ENCODE data around the gene SLC16A12.

Gene SLC16A12

GRCh38 chr10:89503652-89504370 is 31.6 kb downstream of the SLC16A12 start:
- Mint-ChIP-seq H3K9me3 (no peaks in the 10 kb centered on the region), H3K4me3 (peak overlapping the region in 1 of 2 donors; percentile 11), H3K27ac (peak overlapping the region; percentile 29 to 49), H3K27me3 (peaks cover 21% of the 10 kb centered on the region), H3K4me1 (peaks cover 12% of the 10 kb centered on the region)
- DNase-seq (no peak), ATAC-seq (no peak)

- no peaks in the 10 kb centered on the region for H3K9me3 Mint-ChIP-seq
- H3K27ac Mint-ChIP-seq, result no peak overlapping the region
- DNase-seq, result no peak
- ATAC-seq, result no peak
- H3K4me3 Mint-ChIP-seq, result peak overlapping the region in 1 of 2 donors; percentile 11
- peaks cover 21% of the 10 kb centered on the region for H3K27me3 Mint-ChIP-seq
- H3K4me1 Mint-ChIP-seq, result peaks cover 12% of the 10 kb centered on the region
Observed at GRCh38 chr10:89503151-89503550, 32.2 kb downstream of the SLC16A12 start.

- H3K27ac Mint-ChIP-seq, result no peak overlapping the region
- peaks cover 12% of the 10 kb centered on the region for H3K4me1 Mint-ChIP-seq
- H3K9me3 Mint-ChIP-seq, result no peaks in the 10 kb centered on the region
- DNase-seq (no peak), ATAC-seq (no peak)
- no peak overlapping the region for H3K4me3 Mint-ChIP-seq
- peaks cover 21% of the 10 kb centered on the region for H3K27me3 Mint-ChIP-seq
Observed at GRCh38 chr10:89502549-89502948, 32.8 kb downstream of the SLC16A12 start.

- Mint-ChIP-seq H3K4me3 (no peak overlapping the region), H3K4me1 (no peaks in the 10 kb centered on the region), H3K9me3 (no peaks in the 10 kb centered on the region), H3K27me3 (peaks cover 17% of the 10 kb centered on the region), H3K27ac (no peak overlapping the region)
- no peak for ATAC-seq
- no peak for DNase-seq
Observed at GRCh38 chr10:89494575-89494974, 40.8 kb downstream of the SLC16A12 start.

GRCh38 chr10:89494068-89494467 is 41.3 kb downstream of the SLC16A12 start:
- DNase-seq, result no peak
- H3K4me1 Mint-ChIP-seq, result no peaks in the 10 kb centered on the region
- H3K27ac Mint-ChIP-seq, result no peak overlapping the region
- H3K27me3 Mint-ChIP-seq, result peaks cover 13% of the 10 kb centered on the region
- no peaks in the 10 kb centered on the region for H3K9me3 Mint-ChIP-seq
- ATAC-seq, result no peak
- H3K4me3 Mint-ChIP-seq, result no peak overlapping the region

GRCh38 chr10:89491932-89492331 is 43.5 kb downstream of the SLC16A12 start:
- Mint-ChIP-seq H3K27ac (no peak overlapping the region), H3K27me3 (peaks cover 13% of the 10 kb centered on the region), H3K4me3 (no peak overlapping the region), H3K9me3 (no peaks in the 10 kb centered on the region), H3K4me1 (no peaks in the 10 kb centered on the region)
- no peak for DNase-seq
- no peak for ATAC-seq

- no peaks in the 10 kb centered on the region for H3K9me3 Mint-ChIP-seq
- H3K4me1 Mint-ChIP-seq, result no peaks in the 10 kb centered on the region
- H3K27ac Mint-ChIP-seq, result peak overlapping the region in 1 of 2 donors; percentile 19
- peaks cover 13% of the 10 kb centered on the region for H3K27me3 Mint-ChIP-seq
- ATAC-seq, result no peak
- H3K4me3 Mint-ChIP-seq, result no peak overlapping the region
- DNase-seq, result no peak
Observed at GRCh38 chr10:89490596-89491335, 44.6 kb downstream of the SLC16A12 start.

GRCh38 chr10:89482256-89482655 is 53.1 kb downstream of the SLC16A12 start:
- DNase-seq (no peak), ATAC-seq (no peak)
- Mint-ChIP-seq H3K4me1 (no peaks in the 10 kb centered on the region), H3K27me3 (no peaks in the 10 kb centered on the region), H3K9me3 (no peaks in the 10 kb centered on the region), H3K4me3 (no peak overlapping the region), H3K27ac (no peak overlapping the region)

- no peak for DNase-seq
- H3K27me3 Mint-ChIP-seq, result no peaks in the 10 kb centered on the region
- no peaks in the 10 kb centered on the region for H3K9me3 Mint-ChIP-seq
- no peak overlapping the region for H3K4me3 Mint-ChIP-seq
- no peak for ATAC-seq
- no peak overlapping the region for H3K27ac Mint-ChIP-seq
- no peaks in the 10 kb centered on the region for H3K4me1 Mint-ChIP-seq
Observed at GRCh38 chr10:89481662-89482061, 53.7 kb downstream of the SLC16A12 start.

- no peak overlapping the region for H3K4me3 Mint-ChIP-seq
- H3K4me1 Mint-ChIP-seq, result no peaks in the 10 kb centered on the region
Observed at GRCh38 chr10:89479771-89480446, 55.5 kb downstream of the SLC16A12 start.

GRCh38 chr10:89478739-89479654 is 56.4 kb downstream of the SLC16A12 start:
- H3K9me3 Mint-ChIP-seq, result no peaks in the 10 kb centered on the region
- H3K4me3 Mint-ChIP-seq, result no peak overlapping the region
- DNase-seq (no peak), ATAC-seq (no peak)
- H3K27me3 Mint-ChIP-seq, result no peaks in the 10 kb centered on the region
- peak overlapping the region in 1 of 2 donors; percentile 29 for H3K27ac Mint-ChIP-seq
- H3K4me1 Mint-ChIP-seq, result no peaks in the 10 kb centered on the region

More at GRCh38 chr10:89479771-89480446, 55.5 kb downstream of the SLC16A12 start:
- Mint-ChIP-seq H3K27ac (no peak overlapping the region), H3K9me3 (no peaks in the 10 kb centered on the region), H3K27me3 (no peaks in the 10 kb centered on the region)
- ATAC-seq (no peak), DNase-seq (no peak)

- Mint-ChIP-seq H3K27ac (no peak overlapping the region), H3K4me1 (no peaks in the 10 kb centered on the region), H3K4me3 (no peak overlapping the region), H3K27me3 (no peaks in the 10 kb centered on the region), H3K9me3 (no peaks in the 10 kb centered on the region)
- DNase-seq, result no peak
- no peak for ATAC-seq
Observed at GRCh38 chr10:89478085-89478738, 57.2 kb downstream of the SLC16A12 start.

GRCh38 chr10:89476150-89476549 is 59.2 kb downstream of the SLC16A12 start:
- DNase-seq (no peak), ATAC-seq (no peak)
- no peaks in the 10 kb centered on the region for H3K4me1 Mint-ChIP-seq
- no peak overlapping the region for H3K27ac Mint-ChIP-seq
- no peaks in the 10 kb centered on the region for H3K9me3 Mint-ChIP-seq
- H3K4me3 Mint-ChIP-seq, result no peak overlapping the region
- no peaks in the 10 kb centered on the region for H3K27me3 Mint-ChIP-seq

- H3K27me3 Mint-ChIP-seq, result no peaks in the 10 kb centered on the region
- no peak for DNase-seq
- no peak overlapping the region for H3K4me3 Mint-ChIP-seq
- no peak for ATAC-seq
- H3K9me3 Mint-ChIP-seq, result no peaks in the 10 kb centered on the region
- H3K27ac Mint-ChIP-seq, result no peak overlapping the region
- peaks cover 3% of the 10 kb centered on the region for H3K4me1 Mint-ChIP-seq
Observed at GRCh38 chr10:89475591-89475998, 59.8 kb downstream of the SLC16A12 start.

GRCh38 chr10:89475125-89475524 is 60.3 kb downstream of the SLC16A12 start:
- H3K9me3 Mint-ChIP-seq, result no peaks in the 10 kb centered on the region
- ATAC-seq, result no peak
- H3K27me3 Mint-ChIP-seq, result no peaks in the 10 kb centered on the region
- H3K4me3 Mint-ChIP-seq, result no peak overlapping the region
- peaks cover 8% of the 10 kb centered on the region for H3K4me1 Mint-ChIP-seq
- DNase-seq, result no peak
- H3K27ac Mint-ChIP-seq, result no peak overlapping the region
